ENCODE measurements around the gene CATSPERD. TPM values are rescaled to one million over a fixed set of nuclear protein-coding genes. Genes with fewer than 3 reads are reported as not detected.

Gene CATSPERD
- total RNA-seq, 2 donors from 2014 or later, result not detected

DNA sequence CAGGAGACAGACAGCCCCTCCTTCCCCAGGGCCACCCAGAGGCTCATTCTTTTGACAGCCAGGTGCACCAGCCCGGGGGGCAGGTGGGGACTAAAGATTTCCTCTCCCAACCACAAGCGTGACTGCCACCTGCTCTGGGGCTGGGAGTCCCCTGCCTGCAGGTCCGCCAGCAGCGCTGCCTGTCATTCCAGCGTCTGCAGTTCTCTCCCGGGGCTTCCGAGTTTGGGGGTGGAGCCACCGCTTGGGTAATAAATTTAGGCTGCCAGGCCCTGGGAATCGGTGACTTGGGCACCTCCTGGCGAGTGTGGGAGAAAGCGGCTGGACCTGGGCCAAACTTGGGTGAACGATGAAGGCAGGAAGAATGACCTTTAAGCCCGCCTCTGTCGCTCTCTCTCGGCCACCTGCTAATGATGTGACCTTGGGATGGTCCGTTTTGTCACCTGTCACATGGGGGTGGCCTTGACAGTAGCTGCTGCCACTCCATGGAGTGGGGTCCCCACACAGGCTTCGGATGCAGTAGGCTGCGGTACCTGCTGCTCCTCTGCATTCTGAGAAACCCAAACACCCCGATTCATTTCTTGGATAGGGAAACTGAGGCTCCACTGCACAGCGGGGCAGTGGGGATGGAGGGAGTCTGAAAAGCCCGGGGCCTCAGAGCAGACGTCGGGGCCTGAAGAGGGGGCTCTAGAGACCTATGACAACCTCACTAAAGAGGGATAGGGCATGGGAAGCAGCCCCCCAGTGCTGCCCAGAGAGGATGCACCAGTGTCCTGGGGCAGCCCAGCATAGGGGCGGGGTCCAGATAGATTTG lies 106.3 kb downstream of the CATSPERD start:
- Histone ChIP-seq H3K27me3 (no peaks in the 10 kb centered on the region), H3K27ac (peak overlapping the region; percentile 3), H3K36me3 (no peaks in the 10 kb centered on the region), H3K4me3 (no peak overlapping the region), H3K9me3 (no peaks in the 10 kb centered on the region), H3K9ac (ENCODE audit: low read depth in 2 of 2, low read length in 2 of 2) (peak overlapping the region in 1 of 2 donors; percentile 71), H3K4me1 (peaks cover 10% of the 10 kb centered on the region)
- TF ChIP-seq, protein P1, sequence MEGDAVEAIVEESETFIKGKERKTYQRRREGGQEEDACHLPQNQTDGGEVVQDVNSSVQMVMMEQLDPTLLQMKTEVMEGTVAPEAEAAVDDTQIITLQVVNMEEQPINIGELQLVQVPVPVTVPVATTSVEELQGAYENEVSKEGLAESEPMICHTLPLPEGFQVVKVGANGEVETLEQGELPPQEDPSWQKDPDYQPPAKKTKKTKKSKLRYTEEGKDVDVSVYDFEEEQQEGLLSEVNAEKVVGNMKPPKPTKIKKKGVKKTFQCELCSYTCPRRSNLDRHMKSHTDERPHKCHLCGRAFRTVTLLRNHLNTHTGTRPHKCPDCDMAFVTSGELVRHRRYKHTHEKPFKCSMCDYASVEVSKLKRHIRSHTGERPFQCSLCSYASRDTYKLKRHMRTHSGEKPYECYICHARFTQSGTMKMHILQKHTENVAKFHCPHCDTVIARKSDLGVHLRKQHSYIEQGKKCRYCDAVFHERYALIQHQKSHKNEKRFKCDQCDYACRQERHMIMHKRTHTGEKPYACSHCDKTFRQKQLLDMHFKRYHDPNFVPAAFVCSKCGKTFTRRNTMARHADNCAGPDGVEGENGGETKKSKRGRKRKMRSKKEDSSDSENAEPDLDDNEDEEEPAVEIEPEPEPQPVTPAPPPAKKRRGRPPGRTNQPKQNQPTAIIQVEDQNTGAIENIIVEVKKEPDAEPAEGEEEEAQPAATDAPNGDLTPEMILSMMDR (IDR thresholded peaks at IDR 0.05), result no peak
- intact Hi-C loops (cut with DNase I), result no loop called here
- DNase-seq, result peak; percentile 90

DNA sequence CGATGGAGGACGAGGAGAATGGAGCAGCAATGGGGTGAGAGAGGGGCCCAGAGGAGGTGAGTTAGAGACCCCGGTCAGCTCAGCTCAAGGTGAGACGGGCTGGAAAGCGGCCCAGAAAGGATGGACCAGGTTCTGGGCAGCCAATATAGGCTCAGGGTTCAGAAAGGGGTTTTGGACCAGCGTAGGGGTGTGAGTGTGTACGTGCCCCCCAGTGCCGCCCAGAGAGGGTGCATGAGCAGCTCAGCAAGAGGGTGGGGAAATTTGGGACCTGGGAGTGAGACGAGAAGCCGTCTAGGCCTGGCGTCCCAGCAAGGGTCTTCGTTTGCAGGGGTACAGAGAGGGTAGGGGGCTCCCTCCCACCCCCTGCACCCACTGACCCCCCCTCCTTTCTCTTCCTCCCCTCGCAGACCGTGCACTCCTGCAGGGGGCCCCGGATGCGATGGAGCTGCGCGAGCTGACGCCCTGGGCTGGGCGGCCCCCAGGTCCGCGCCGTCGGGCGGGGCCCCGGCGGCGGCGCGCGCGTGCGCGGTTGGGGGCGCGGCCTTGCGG lies 107.0 kb downstream of the CATSPERD start:
- intact Hi-C loops (cut with DNase I), result no loop called here
- H3K27ac ChIP-seq, result no peak overlapping the region
- no peaks in the 10 kb centered on the region for H3K36me3 ChIP-seq
- DNase-seq, result no peak
- H3K4me1 ChIP-seq, result peaks cover 10% of the 10 kb centered on the region
- no peaks in the 10 kb centered on the region for H3K27me3 ChIP-seq
- H3K9ac ChIP-seq (ENCODE audit: low read depth in 2 of 2, low read length in 2 of 2), result peak overlapping the region in 1 of 2 donors; percentile 71
- no peaks in the 10 kb centered on the region for H3K9me3 ChIP-seq
- TF ChIP-seq, protein P1 (IDR thresholded peaks at IDR 0.05), result no peak
- no peak overlapping the region for H3K4me3 ChIP-seq

DNA sequence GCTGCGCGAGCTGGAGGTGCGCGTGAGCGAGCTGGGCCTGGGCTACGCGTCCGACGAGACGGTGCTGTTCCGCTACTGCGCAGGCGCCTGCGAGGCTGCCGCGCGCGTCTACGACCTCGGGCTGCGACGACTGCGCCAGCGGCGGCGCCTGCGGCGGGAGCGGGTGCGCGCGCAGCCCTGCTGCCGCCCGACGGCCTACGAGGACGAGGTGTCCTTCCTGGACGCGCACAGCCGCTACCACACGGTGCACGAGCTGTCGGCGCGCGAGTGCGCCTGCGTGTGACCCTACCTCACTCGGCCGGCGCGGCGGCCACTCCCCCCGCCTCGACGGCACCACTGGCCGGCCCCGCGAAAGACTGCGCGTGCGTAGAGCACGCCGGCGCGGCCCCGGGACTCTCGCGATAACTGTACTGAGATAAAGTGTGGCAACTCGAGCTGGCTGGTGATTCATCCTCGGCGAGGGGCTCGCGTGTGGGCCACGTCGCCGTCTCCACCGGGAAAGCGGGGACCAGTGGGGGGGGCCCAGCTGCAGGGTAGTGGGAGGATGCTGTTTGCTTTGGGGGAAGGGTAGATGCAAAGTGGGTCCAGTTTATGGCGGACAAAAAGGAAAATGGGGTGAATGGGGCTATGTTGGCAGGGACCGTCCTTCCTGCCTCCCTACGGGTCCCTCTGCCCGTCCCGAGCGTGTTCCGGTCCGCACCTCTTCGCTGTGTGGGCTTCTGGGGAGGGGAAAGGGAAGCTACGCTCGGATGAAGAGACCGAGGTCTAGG lies 107.6 kb downstream of the CATSPERD start:
- Histone ChIP-seq H3K4me1 (peaks cover 10% of the 10 kb centered on the region), H3K9ac (ENCODE audit: low read depth in 2 of 2, low read length in 2 of 2) (peak overlapping the region; percentile 45 to 78), H3K36me3 (no peaks in the 10 kb centered on the region), H3K9me3 (no peaks in the 10 kb centered on the region), H3K4me3 (peak overlapping the region; percentile 40), H3K27me3 (no peaks in the 10 kb centered on the region), H3K27ac (peak overlapping the region; percentile 59)
- DNase-seq, result peak; percentile 94
- TF ChIP-seq, protein P1 (IDR thresholded peaks at IDR 0.05), result no peak
- intact Hi-C loops (cut with DNase I), result no loop called here

Other genes with a start within 250 kb of the CATSPERD start
- gene TINCR, start 152.7 kb upstream of the CATSPERD start, total RNA-seq, result 1 to 10 TPM; 2.2 to 4.4 TPM
- 100 to 1,000 TPM in 1 of 2 donors, 10 to 100 TPM in 1; 46.1 to 108 TPM for gene SAFB2, start 97.9 kb upstream of the CATSPERD start, total RNA-seq
- gene SAFB, start 97.6 kb upstream of the CATSPERD start, total RNA-seq, result 100 to 1,000 TPM in 1 of 2 donors, 10 to 100 TPM in 1; 56.1 to 120 TPM
- 10 to 100 TPM; 56.0 to 88.0 TPM for gene MICOS13, start 40.1 kb upstream of the CATSPERD start, total RNA-seq
- 1 to 10 TPM; 3.2 to 3.4 TPM for gene HSD11B1L, start 39.6 kb upstream of the CATSPERD start, total RNA-seq
- 100 to 1,000 TPM; 844 to 976 TPM for gene RPL36, start 30.3 kb upstream of the CATSPERD start, total RNA-seq
- 100 to 1,000 TPM in 1 of 2 donors, 10 to 100 TPM in 1; 64.3 to 133 TPM for gene LONP1, start 491 bp upstream of the CATSPERD start, total RNA-seq
- gene PRR22, start 64.1 kb downstream of the CATSPERD start, total RNA-seq, result 1 to 10 TPM; 1.4 to 5.7 TPM
- 10 to 100 TPM; 20.8 to 47.6 TPM for gene DUS3L, start 70.5 kb downstream of the CATSPERD start, total RNA-seq
- gene NRTN, start 84.4 kb downstream of the CATSPERD start, total RNA-seq, result 1 to 10 TPM; 1.8 to 2.9 TPM
- gene FUT6, start 119.1 kb downstream of the CATSPERD start, total RNA-seq, result 10 to 100 TPM; 48.9 to 89.4 TPM
- 100 to 1,000 TPM; 260 to 272 TPM for gene FUT3, start 130.8 kb downstream of the CATSPERD start, total RNA-seq
- gene FUT5, start 149.9 kb downstream of the CATSPERD start, total RNA-seq, result under 1 TPM in 1 of 2 donors, not detected in 1; 0.24 TPM
- gene NDUFA11, start 183.2 kb downstream of the CATSPERD start, total RNA-seq, result 100 to 1,000 TPM; 188 to 228 TPM
- gene VMAC, start 184.2 kb downstream of the CATSPERD start, total RNA-seq, result 1 to 10 TPM; 4.0 to 4.7 TPM
- 10 to 100 TPM in 1 of 2 donors, 1 to 10 TPM in 1; 9.3 to 15.0 TPM for gene CAPS, start 193.6 kb downstream of the CATSPERD start, total RNA-seq

Measured in colonic mucosa (tissue), 4 donors.